ENCODE measurements around the gene OPRM1.

The OPRM1 gene

GRCh38 chr6:154053141-154053540 is 14.1 kb downstream of the OPRM1 start:
- Histone ChIP-seq H3K9me3 (0 out of 2 replicates have a peak, but pooled peaks cover 3% of the 10 kb centered on the region), H3K4me1 (no peaks in the 10 kb centered on the region; the same call in 1 of the 2 replicates), H3K4me3 (ENCODE audit: low read depth, low read length) (no peak overlapping the region), H3K27me3 (no peaks in the 10 kb centered on the region), H3K36me3 (peaks cover 6% of the 10 kb centered on the region; the same call in 1 of the 2 replicates)
- no peak for TF ChIP-seq CTCF (IDR thresholded peaks at IDR 0.05; ENCODE audit: low read depth, low read length)
- no peak for DNase-seq

- no peaks in the 10 kb centered on the region for H3K27me3 ChIP-seq
- no peak for DNase-seq
Observed at GRCh38 chr6:154056536-154056935, 17.5 kb downstream of the OPRM1 start.

GRCh38 chr6:154057098-154057497 is 18.1 kb downstream of the OPRM1 start:
- no peaks in the 10 kb centered on the region; the same call in 1 of the 2 replicates for H3K36me3 ChIP-seq
- TF ChIP-seq CTCF (IDR thresholded peaks at IDR 0.05; ENCODE audit: low read depth, low read length), result no peak
- H3K4me1 ChIP-seq, result no peaks in the 10 kb centered on the region; the same call in 1 of the 2 replicates
- H3K4me3 ChIP-seq (ENCODE audit: low read depth, low read length), result no peak overlapping the region
- H3K9me3 ChIP-seq, result no peaks in the 10 kb centered on the region
- DNase-seq, result no peak
- no peaks in the 10 kb centered on the region for H3K27me3 ChIP-seq

More at GRCh38 chr6:154056536-154056935, 17.5 kb downstream of the OPRM1 start:
- Histone ChIP-seq H3K4me1 (no peaks in the 10 kb centered on the region; the same call in 1 of the 2 replicates), H3K4me3 (ENCODE audit: low read depth, low read length) (no peak overlapping the region), H3K36me3 (no peaks in the 10 kb centered on the region; the same call in 1 of the 2 replicates), H3K9me3 (no peaks in the 10 kb centered on the region)
- TF ChIP-seq CTCF (IDR thresholded peaks at IDR 0.05; ENCODE audit: low read depth, low read length), result no peak

GRCh38 chr6:154058963-154059680 is 20.1 kb downstream of the OPRM1 start:
- no peaks in the 10 kb centered on the region for H3K9me3 ChIP-seq
- no peak for DNase-seq
- H3K36me3 ChIP-seq, result no peaks in the 10 kb centered on the region; the same call in 1 of the 2 replicates
- H3K4me3 ChIP-seq (ENCODE audit: low read depth, low read length), result no peak overlapping the region
- no peaks in the 10 kb centered on the region for H3K27me3 ChIP-seq
- TF ChIP-seq CTCF (IDR thresholded peaks at IDR 0.05; ENCODE audit: low read depth, low read length), result no peak
- H3K4me1 ChIP-seq, result no peaks in the 10 kb centered on the region; the same call in 1 of the 2 replicates

- no peak overlapping the region for H3K4me3 ChIP-seq (ENCODE audit: low read depth, low read length)
- TF ChIP-seq CTCF (IDR thresholded peaks at IDR 0.05; ENCODE audit: low read depth, low read length), result no peak
- H3K4me1 ChIP-seq, result no peaks in the 10 kb centered on the region; the same call in 1 of the 2 replicates
- no peak for DNase-seq
- H3K36me3 ChIP-seq, result no peaks in the 10 kb centered on the region; the same call in 1 of the 2 replicates
- no peaks in the 10 kb centered on the region for H3K9me3 ChIP-seq
- no peaks in the 10 kb centered on the region for H3K27me3 ChIP-seq
Observed at GRCh38 chr6:154060076-154060475, 21.0 kb downstream of the OPRM1 start.

GRCh38 chr6:154070041-154070440 is 31.0 kb downstream of the OPRM1 start:
- H3K9me3 ChIP-seq, result no peaks in the 10 kb centered on the region
- peaks cover 6% of the 10 kb centered on the region; the same call in 1 of the 2 replicates for H3K36me3 ChIP-seq
- H3K4me1 ChIP-seq, result peaks cover 16% of the 10 kb centered on the region
- H3K27me3 ChIP-seq, result no peaks in the 10 kb centered on the region
- no peak for TF ChIP-seq CTCF (IDR thresholded peaks at IDR 0.05; ENCODE audit: low read depth, low read length)
- H3K4me3 ChIP-seq (ENCODE audit: low read depth, low read length), result no peak overlapping the region
- DNase-seq, result no peak
